Measurements from ENCODE around the gene CCDC201.
A peak's percentile ranks its signal among the peaks of the same experiment; 100 is the strongest.

The CCDC201 gene

GRCh38 chr7:45873035-45873354 lies at the start of gene CCDC201:
CCDC201 (minus strand) TSS chr7:45873082; CDS start chr7:45873007, 75 bp downstream.
- DNase-seq, result no peak

DNA sequence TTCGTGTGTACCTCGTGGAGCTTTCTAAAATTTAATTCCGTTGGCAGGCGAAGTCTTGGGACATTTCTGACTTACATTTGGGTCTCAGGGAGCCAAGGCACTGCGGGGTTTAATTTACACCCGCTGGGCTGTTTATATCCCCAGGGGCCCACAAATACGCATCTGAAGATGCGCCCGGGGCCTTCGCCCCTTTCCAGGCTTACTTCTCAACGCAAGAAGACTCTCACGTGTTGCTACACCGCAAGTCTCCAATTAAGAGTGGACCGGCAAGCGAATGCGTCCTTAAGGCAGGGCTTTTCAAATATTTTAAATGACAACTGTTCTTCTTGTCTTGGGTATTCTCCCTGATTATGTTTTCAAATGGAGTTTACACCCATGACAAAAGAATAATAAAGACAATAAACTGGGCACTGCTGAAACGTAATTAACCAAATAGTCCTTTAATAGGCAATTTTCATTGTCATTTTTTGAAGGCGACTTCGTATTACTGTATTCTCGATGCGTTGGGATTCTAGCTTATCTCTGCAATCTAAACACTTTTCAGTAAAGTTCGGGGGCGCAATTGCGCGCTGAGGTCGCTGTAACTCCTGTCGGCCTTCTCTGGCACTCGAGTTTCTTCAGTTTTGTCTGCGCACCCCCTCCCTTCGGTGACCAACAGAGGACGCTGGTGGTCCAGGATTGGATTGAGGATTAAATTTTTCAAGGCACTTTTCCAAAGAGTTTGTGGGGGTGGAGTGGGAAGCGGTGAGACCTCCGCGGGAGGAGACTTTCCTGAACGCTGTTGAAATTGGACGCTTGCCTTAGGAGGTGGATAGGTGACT lies 49.0 kb upstream of the CCDC201 start:
- peak; percentile 20 for DNase-seq

DNA sequence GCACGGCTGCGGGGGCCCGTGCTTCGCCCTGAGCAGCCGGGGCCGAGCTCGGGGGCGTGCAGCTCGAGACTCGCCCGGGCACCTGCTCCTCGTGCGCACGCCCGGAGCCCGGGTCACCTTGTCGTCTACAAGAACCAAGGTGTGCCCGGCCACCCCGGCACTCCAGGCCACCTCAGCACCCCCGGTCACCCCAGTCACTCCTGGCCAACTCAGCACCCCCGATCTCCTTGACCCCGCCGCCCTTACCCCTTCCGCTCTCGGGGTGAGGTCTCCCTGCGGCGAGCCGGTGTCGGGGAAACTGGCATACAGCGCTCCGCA lies 48.5 kb upstream of the CCDC201 start:
- no peak for DNase-seq

DNA sequence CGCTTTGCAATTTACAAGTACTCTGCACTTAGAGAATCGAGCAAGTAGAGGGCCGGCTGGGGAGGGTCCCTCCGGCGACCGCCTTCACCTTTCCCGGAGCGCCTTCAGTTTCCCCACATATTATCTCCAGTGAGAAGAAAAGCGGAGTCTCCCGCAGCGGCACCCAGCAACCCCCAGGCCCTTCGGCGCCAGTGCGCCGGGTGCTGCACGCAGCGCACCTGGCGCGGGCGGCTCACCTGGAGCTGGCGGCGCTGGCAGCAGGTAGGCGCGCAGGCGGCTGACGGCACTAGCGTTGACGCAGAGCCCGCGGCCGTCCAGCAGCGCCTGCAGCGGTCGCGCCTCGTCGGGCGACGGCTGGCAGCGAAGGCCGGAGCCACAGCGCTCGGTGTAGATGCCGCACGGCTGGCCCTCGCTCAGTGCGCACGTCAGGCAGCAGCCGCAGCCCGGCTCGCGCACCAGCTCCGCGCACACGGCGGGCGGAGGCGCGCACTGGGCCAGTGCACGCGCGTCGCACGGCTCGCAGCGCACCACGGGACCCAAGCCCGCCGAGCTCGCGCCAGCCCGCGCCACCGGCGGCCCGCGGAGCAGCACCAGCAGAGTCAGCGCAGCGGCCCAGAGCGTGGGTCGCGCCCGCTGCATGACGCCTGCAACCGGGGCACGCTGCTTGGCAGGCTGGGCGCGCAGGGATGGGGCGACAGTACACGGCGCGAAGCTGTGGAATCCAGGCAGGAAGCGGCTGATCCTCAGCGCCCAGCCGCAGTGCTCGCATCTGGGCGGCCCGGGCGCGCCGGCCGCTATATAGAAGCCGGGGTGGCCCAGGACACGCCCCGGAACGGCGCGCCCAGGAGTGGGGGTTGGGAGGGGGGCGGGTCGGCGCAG lies 47.9 kb upstream of the CCDC201 start, which contains the start of gene IGFBP3:
Gene IGFBP3, minus strand, starts transcription at position 771 of the 879 bp plus-strand sequence. Its CDS starts 132 bp downstream, at position 639.
- DNase-seq, result peak; percentile 18

GRCh38 chr7:45919993-45920459 lies 47.1 kb upstream of the CCDC201 start:
- no peak for DNase-seq

GRCh38 chr7:45919231-45919784 lies 46.4 kb upstream of the CCDC201 start:
- no peak for DNase-seq

GRCh38 chr7:45918556-45918955 lies 45.7 kb upstream of the CCDC201 start:
- DNase-seq, result no peak

DNA sequence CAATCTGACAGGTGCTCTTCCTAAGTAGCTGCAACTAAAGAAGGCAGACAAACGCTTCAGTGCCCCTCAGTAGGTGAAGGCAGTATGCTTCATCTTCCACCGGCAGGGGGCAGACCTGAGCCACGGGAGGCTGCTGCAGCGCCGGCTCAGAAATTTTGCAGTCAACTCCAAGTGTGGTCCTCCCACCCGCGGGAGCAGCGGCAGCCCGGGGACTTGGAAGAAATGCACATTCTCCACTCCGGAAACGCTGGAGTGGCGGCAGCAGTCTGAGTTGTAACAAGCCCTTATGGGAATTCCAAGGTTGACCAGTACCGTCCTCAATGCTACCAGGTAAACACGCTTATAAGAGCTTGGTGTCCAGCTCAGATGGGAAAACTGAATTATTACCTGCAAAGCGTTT lies 44.8 kb upstream of the CCDC201 start:
- DNase-seq, result peak; percentile 65

- no peak for DNase-seq
Observed at GRCh38 chr7:45917064-45917463, 44.2 kb upstream of the CCDC201 start.

DNA sequence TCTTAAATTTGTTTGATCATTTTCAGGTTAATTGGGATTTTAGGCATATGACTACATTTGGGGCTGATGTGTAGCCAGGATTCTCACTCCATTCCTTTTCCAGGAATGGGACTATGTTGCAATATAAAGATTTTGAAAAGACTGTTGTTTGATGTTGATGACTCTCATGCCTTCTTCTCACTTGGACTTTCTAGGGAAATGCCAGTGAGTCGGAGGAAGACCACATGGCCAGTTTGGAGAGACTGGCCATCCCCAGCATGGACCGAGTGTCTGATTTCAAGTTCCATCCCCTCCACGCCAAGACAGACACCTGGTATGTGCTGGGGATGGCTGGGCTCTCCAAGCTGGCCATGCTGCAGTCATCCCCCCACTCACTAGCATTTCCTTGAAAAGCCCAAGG lies 42.7 kb upstream of the CCDC201 start:
- DNase-seq, result no peak

DNA sequence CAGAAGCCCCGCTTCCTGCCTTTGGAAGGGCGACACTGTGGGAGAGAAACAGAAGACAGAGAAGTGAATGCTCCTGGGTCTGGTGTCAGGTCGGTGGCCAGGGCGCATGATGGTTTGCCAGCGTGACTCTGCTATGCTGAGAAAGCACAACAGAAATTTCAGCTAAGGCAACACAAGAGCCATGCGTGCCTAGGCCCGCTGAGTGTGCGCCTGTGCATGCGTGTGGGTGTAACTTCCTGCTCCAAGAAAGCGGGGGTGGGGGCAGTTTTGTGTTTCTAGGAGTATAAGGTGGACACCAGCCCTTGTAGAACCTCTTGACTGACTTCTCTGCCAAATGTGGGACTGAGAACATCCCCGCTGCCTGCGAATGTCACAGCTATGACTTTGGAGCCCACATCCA lies 42.0 kb upstream of the CCDC201 start:
- DNase-seq, result no peak

DNA sequence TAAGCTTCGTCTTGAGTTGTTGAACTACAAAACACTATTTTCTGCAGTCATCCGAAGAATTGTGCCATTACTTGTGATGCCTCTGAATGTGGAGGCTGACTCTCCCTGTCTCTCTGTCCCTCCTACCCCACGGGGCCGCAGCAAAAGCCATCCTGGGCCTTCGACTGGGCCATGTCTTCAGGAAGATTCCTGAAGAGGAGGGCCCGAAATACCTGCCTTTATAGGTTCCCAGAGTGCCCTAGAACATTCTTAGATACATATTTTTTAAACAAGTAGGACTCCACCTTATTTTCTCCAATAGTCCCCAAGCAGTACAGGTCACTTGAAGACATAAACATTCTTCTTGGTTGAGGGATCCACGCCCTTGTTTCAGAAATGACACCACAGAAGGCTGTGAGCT lies 40.1 kb upstream of the CCDC201 start:
- DNase-seq, result no peak

DNA sequence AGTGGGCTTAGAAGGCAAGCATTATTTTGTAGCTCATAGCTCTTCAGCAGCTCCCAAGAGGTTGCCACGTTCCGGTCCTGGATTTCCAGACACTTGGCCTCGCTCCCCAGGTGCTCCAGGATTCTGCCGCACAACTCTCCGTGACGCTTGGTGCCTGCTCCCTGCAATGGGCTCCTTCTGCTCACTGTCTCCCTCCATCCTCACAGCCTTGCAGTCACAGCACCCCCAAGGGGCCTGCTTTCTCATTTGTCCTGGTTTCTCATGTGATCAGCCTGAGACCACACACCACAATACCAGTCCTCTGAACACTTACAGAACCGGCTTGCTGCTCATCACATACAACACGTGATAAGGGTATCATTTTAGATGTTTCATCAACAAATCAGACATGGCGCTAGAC lies 38.4 kb upstream of the CCDC201 start:
- DNase-seq, result no peak

DNA sequence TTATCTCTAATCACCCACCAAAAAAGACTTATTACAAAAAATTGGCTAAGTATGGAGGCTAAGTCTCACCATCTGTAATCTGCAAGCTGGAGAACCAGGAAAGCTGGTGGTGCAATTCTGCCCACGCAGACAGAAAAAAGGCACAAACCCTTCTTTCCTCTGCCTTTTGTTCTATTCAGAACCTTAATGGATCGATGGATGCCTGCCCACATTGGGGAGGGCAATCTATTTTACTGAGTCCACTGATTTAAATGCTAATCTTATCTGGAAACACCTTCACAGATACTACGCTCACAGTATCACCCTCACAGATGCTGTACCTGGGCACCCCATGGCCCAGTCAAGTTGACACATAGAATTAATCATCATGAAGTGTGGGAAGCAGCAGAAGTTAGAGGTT lies 38.0 kb upstream of the CCDC201 start:
- no peak for DNase-seq

DNA sequence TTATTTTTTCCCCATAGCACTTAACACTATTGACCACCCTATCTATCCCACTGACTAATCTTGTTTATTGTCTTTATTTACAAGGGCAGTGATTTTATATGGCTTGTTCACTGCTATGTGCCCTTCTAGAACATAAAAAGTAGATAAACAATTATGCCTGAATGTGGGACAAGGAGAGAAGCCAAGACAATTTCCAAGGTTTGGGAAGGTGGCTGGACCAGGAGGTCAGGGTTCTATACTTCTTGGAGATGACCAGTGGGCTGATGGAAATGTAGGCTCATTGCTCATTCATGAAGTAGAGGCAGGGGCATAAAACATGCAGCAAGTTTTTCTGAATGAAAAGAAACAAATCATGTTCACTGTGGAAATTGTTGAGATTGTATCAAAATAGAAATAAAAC lies 36.7 kb upstream of the CCDC201 start:
- DNase-seq, result no peak

DNA sequence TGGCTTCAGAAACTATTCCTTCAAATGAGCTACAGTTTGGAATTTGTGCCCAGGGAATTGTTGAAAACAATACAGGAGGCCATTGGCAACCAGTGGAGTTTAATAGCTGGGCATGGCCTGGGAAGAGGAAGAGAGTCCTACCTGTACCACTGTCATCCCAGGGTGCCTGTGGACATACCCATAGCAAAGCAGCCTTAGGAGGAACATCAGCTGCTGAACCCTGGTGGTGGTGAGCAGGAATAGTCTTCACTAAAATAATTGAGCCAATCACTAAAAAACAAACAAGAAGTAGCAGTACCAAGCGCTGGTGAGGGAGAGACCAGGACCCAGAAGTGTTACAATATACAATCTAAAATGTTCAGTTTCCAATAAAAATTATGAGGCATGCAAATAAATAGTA lies 29.9 kb upstream of the CCDC201 start:
- no peak for DNase-seq

DNA sequence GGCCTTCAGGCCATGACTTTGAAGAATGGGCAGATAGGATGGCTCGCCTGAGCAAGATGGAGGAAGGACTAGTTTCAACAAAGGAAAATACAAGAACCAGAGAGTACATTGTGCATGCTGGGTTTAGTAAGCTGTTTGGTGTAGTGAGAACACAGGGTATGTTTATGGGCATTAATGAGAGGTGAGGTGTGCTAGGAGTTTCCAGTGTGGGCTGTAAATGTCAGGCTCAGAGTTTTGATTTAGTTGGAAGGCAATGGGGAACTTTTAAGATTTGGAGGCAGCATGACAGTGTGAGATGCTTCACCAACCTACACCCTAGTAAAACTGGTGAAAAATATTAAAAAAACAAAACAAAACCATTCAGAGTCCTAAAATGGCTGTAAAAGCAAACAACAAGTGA lies 28.7 kb upstream of the CCDC201 start:
- no peak for DNase-seq

DNA sequence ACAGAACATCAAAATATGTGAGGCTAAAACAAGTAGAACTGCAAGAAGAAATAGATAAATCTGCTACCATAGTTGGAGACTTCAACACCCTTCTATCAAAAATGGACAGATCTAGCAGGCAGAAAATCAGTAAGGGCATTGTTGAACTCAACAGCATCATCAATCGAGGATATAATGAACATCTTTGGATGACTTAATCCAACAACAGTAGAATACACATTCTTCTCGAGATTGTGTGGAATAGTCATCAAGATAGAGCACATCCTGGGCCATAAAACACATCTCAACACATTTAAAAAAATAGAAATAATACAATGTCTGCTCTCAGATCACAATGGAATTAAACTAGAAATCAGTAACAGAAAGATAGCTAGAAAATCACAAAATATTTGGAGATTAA lies 25.3 kb upstream of the CCDC201 start:
- no peak for DNase-seq

- no peak for DNase-seq
Observed at GRCh38 chr7:45897042-45897690, 24.3 kb upstream of the CCDC201 start.

DNA sequence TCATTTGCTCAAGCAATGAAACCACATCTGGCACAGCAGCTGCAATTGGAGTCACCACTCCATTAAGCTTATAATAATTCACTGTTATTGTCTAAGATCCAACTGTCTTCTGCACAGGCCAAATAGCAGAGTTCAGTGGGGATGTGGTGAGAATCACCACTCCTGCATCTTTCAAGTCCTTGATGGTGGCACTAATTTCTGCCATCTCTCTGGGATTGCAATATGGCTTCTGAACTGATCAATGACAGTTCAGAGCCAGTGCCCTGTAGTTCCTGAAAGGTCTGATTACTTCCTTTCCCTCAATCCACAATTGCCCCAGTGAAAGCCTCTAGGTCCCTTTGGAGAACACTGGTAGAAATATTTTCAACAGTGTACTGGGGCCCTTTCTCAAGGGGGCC lies 21.8 kb upstream of the CCDC201 start:
- DNase-seq, result no peak

DNA sequence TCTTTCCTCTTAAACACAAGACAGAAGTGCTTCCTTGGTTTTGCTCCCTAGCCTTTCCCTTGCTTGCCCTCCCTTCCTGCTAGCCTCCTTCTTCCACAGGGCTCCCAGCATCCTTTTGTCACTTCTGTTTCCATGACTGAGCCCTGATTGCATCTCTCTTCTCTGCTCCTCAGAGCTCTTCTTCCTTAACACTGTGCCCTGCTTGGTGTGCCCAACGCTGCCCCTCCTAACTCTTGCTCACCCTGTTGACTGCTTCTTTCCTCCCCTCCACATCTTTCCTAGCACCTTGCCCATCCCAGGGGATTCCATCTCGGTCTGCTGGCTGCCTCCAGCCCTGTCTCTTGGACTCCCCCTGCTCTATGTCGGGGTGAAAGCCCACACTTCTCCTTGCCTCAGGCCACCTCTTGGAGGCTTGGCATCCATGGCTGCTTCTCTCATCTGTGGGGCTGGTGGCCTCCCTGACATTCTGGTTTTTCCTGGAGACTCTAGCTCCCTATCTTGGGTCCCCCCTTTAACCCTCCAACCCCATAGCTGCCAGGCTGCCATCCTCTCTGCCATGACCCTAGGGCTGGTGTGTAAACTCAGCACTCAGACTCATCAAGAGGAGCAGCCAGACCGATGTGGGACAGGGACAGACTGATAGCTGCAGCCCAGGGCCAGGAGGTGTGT lies 21.2 kb upstream of the CCDC201 start:
- DNase-seq, result no peak

- DNase-seq, result no peak
Observed at GRCh38 chr7:45893374-45893995, 20.6 kb upstream of the CCDC201 start.
